Stimulated activated CD8-positive, alpha-beta memory T cell treated with anti-CD3 and anti-CD28 coated beads, Interleukin-4, amount 100 ng/mL, for 24 hours (primary cell): ENCODE results near the gene NRF1.

Source experiments
- DNase-seq: peaks from one replicate; pipeline ENCODE4 v3.0.0-alpha.2; 2020; ENCODE audit warnings: low read depth

The NRF1 gene

DNA sequence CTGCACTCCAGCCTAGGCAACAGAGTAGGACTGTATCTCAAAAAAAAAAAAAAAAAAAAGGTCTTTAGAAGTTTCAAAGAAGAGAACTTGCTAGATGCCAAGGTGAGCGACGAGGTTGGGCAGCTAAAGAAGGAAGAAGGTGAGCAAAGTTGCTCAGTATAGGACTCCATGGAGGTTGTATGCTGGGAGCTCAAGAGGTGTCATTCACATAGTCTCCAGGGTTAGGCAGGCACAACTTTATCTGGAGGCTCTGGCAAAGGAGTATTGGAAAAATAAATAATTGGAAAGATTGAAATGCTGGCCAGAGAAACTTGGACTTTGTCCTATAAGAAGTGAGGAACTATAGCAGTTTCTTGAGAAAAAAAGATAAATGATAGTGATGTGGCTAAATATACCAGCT is 74.5 kb downstream of the NRF1 start:
- no peak for DNase-seq

DNA sequence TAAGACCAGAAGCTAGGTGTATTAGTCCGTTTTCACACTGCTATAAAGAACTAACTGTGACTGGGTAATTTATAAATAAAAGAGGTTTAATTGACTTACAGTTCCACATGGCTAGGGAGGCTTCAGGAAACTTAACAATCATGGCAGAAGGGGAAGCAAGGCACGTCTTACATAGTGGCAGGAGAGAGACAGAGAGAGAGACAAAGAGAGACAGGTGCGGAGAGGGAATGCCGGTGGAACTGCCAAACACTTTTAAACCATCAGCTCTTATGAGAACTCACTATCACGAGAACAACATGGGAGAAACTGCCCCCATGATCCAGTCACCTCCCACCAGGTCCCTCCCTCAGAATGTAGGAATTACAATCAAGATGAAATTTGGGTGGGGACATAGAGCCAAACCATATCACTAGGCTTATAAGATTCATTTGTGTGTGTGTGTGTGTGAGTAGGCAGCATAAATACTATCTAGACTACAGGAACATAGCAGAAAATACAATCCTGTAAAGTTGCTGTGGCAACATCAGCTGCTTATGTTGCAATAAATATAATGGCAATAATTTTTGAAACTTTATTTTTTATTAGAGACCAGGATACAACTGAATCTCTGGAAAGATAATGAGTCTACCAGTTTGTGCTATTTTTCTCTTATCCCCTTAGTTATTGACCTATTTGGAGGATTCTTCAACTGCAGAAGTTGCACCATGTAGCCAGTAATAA is 77.1 kb downstream of the NRF1 start:
- no peak for DNase-seq

DNA sequence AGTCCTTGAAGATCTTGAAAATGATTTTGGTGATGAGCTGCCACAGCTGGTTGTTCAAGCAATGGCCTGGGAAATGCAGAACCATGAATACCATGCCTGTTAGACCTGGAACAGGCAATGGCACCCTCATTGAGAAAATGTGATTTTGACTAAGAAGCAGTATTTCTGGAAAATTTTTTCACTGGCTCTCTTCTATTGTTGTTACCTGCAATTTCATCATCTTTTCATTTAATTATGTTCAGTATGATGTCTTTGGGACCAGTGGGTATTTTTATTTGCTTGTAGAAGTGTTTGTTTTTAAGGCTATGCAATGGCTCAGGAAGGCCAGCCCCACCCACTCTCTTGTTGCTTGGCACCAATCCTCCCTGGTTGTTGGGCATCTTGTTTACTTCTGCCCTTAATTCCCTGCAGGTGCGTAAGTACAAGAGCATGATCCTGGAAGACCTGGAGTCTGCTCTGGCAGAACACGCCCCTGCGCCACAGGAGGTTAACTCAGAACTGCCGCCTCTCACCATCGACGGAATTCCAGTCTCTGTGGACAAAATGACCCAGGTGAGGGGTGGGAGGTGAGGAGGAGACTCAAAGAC is 78.6 kb downstream of the NRF1 start:
- DNase-seq = no peak

DNA sequence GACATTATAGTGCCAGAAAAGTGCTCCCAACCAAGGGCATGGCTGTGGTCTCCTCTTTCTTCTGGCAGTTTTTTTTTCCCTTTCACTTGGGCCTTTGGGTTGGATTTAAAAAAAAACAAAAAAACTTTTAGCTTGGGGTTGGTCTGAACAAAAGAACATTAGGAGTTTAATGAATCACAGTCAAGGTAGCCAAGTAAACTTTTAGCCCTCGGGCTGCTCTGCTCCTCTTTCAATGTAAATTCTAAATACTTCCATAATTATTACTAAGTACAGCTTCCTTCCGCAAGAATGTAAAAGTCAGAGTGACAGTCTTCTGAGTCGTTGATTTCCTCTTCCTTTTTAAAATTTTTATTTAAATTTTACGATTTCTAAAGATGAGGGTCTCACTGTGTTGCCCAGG is 79.2 kb downstream of the NRF1 start:
- no peak for DNase-seq

DNA sequence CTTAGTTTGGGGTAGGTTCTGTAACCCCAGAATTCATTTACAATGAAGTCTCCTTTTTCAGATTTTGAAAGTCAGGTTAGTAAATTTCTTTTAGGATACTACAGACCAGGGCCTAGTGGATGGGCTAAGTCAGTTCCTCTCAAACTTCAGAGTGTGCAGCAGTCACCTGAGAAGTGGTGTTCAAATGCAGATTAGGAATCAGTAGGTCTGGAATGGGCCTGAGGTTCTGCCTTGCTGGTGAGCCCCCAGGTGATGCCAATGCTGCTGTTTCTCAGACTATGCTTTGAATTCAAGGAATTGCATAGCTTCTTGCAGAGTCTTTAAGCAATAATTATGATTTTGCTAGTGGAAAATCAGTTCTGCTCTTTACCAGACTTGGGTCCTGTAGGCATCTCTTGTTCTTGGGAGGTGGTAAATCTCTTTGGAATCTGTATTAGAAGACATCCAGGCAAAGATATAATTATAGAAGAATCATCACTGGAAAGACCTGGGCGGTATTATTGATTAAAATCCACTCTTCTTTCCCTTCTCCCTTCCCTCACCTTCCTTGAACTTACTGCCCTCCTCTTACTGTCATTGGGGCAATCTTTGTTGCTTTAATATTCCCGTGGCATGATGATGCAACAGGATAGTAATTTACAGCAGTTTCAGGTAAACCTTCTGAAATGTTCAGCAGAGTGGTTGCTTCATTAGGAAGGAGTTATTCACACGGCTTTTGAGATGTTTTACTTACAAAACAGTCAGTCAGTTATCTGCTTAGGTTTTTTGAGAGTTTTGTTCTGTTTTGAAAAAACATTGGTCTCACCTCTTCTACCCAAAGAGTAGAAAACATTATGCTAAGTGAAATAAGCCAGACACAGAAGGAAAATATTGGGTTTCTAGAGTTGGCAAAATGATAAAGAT is 87.2 kb downstream of the NRF1 start:
- no peak for DNase-seq

DNA sequence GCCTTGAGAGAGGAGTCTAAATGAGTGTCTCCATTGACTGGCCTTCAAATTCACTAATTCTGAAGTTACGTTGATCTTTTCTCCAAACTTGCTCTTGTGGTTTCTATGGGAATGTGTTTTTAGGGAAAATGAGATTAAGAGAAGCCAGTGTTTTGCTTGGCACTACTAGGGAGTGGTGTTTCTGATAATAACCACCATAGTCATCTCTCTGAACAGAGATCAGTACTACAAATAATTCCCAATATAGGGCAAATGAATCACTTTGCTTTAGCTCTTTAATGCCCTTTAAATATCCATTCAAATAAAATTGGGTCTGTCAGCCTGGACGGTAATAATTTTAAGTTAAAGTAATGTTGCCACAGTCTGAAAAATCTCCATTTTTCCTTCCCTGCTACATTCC is 90.8 kb downstream of the NRF1 start:
- DNase-seq = no peak

DNA sequence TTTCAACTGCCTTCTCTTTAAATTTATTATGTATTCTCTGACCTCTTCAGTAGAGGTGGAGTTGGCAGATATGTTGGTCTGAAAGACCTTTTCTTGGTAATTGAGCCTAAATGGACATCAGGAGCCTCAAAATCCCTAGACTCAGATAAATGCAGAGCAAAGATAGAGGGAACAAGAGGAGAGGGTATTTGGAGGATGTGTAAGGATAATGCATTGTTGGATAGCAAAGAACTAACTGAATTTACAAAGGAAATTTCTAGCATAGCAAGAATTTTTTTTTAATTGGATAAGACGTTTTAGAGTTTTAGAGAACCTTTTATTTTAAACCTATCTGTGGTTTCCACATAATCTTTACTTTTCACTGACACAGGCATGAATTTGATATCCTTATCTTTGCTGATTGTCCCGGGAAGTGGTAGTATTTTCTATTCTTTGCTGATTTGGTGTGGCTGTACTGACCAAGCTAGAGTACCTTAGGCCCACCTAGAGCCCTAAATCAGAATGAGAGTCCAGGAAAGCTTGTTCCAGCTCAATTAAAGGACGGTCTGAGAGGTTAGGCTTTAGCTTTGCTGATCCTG is 91.3 kb downstream of the NRF1 start:
- DNase-seq = no peak

DNA sequence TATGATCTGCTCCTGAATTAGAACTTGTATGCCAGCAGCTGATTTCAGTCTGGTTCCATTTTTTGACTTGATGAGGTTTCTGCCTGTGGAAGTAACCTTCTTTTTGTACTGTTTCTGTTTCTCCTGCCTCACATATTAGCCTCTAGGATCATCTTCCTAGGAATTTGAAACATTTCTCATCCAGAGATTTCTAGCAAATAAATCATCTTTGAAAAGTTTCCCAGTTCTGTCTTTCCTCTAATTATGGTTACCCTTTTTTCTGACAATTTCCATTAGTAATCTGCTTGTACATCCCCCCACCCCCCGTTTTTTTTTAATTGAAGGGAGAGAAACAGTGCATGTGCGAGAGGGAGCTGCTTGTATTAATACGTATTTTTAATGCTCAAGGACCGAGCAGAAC is 92.2 kb downstream of the NRF1 start:
- no peak for DNase-seq

DNA sequence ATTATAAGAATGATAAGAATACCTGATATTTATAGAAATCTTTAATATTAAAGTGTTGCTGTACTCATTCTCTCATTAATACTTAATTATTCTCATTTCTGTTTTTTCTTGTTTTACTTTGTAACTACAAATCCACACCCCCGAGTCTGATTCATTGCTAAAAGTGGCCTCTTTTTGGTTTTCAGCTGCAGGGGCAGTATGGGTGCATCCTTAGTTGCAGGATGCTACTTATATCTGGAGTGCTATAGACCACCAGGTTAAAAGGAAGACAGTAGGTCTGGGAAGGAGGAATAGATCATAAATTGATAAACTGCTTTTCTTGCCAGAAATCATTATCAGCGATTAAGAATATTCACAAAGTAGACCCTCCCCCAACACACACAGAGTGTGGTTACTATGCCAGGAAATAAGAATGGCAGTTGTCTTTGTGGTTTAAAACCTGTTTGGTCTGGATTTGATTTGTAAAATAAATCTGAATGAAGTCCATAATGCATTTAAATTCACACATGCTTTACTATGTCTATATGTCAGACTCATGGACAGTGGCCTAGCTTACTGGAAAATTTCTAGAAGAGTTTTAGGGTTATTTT is 96.5 kb downstream of the NRF1 start:
- no peak for DNase-seq

DNA sequence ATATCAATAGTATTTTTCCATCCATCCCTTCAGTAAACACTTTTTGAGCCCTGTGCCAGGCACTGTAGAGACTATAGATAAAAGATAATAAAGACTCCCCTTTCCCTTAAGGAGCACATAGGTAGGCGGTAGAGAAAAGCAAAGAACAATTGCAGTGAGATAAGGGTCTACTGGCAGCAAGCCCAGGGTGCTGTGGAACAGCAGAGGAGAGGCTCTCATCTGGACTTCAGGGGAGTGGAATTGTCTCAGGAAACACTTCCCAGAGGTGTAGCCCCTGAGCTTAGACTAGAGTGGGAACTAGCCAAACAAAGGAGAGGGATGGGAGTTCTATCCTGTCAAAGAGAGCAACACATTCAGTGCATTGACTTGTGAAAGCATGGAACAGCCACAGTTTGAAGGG is 102.0 kb downstream of the NRF1 start:
- DNase-seq = no peak

DNA sequence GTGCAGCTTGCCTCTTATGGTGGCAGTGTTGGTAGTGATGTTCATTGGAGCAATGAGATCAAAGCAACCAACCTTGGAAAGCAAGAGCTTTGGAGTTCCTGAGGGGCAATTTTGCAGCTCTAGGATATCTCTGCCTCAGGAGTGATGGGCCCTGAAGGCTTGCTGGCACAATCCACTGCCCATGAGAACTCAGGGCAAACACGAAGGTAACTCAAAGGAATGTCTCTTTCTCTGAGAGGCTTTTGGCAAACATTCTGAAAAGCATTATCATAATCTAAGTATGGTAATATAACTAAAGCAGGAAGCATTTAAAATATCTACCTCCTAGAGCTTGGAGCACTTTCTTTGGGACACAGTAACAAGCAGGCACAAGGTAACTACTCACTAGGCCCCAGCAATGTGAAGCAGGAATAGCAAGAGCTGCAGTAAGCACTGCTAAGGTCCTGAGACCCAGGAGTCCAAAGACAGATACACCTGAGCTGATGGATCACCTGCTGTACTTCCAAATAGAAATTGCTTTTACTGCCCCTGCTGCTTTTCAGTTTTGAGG is 103.1 kb downstream of the NRF1 start:
- DNase-seq = no peak

DNA sequence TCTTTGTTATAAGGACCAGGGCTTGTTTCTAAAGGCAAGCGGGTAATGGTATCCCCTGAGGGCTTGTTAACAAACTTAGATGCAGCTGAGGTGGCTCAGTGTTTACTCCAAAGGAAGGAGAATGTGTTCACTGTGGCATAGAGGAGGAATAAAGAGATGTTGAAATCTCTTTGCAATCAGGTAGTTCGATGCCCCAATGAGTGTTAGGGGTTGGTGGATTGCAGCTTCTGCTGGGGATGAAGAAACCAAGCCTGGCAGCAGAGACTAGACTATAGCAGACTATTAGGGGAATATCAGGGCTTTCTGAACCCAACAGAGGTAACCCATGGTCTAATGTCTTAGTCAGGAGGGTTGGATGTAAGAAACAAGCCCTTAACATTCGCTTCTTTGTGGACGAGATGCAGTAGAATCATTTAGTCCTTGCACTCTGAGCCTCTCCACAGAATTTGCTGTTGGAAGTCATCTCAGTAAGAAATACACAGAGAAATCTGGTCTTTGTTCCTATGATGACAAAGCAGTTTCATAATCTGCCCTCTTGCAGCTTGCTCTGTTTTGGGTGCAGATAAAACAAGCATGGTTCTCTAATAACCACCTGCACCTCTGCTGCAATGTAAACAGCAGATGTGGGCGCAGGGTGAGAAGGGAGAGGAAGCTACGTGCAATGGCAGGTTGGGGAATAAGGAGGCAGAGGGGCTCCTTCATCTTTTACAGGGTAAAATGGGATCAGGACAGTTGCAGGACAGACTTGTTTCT is 108.6 kb downstream of the NRF1 start:
- DNase-seq = no peak

DNA sequence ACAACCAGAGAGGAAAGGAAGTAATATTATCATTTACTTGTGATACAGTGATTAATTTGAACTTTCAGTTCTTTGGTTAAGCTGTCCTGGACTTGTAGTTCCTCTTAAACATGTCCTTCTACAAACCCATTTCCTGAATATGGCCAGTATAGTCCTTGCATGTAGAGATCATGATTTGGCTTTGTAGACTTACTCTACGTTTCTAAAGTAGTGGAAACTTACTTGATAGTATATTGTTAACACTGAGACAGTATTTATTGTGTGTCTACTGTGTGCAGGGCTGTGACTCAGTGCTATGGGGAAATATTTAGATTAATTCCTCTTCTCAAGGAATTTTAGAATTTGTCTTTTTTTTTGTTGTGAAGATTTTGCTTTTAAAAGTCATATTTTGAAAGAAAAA is 109.5 kb downstream of the NRF1 start:
- DNase-seq = no peak

DNA sequence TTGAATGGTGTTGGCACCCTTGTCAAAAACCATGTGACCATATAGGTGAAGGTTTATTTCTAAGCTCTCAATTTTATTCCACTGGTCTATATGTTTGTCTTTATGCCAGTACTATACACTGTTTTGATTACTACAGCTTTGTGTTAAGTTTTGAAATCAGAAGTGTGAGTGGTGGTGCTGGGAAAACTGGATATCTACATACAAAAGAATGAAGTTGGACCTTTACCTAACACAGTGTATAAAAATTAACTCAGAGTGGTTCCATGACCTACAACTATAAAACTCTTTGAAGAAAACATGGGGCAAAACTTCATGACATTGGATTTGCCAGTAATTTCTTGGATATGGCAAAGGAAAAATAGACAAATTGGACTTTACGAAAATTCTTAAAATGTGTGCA is 112.2 kb downstream of the NRF1 start:
- no peak for DNase-seq

DNA sequence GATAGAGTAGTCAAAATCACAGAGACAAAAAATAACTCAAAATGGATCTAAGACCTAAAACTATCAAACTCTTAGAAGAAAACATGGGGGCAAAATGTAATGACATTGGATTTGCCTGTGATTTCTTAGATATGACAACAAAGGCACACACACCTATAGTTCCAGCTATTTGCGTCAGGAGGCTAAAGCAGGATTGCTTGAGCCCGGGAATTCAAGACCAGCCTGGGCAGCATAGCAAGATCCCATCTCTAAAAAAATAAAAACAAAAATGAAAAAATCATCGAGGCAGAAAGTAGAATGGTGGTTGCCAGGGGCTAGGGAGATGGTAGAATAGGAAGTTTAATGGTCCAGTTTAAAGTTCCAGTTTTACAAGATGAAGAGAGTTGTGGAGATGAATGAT is 113.3 kb downstream of the NRF1 start:
- no peak for DNase-seq

DNA sequence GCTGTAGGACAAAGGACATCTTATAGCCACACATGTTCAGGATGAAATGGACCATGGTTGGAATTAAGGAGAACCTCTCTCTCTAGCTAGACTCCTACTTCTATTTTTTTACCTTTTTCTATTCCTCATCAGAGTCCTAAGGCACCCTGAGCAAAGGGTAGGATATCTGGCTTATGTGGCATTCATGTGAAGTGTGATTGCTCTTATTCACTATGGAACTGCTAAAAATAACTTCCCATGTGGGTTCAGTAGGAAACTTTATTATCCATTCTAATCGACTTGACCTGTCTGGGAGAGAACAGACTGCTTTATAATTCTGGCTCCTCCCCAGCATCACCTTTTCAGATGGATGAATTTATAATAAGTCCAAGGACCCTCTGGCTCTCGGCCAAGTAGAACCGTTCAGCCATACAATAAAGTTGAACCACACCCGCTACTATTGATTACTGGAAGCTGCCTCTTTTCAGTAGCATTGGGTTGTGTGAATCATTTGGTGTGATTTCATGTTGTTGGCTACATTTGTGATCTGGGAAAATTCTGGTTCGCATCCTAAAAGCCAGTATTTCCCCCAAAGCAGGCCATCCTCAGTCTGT is 117.5 kb downstream of the NRF1 start:
- DNase-seq = no peak

DNA sequence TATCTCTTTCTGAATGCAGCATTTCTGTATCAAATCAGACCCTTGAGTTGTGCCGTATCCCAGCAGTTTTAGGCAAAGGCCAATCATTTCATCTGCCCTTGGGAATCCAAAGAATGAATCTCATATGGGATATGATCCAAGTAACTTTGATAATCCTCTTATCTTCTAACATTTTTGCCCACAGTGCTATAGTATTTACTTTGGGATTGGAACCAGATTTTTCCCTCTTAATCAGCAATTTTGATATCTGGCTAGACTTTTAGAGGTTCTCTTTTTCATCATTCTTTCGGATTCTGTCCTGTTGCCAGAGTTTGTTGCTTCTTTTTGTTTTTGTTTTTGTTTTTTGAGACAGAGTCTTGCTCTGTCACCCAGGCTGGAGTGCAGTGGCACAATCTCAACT is 118.0 kb downstream of the NRF1 start:
- no peak for DNase-seq

DNA sequence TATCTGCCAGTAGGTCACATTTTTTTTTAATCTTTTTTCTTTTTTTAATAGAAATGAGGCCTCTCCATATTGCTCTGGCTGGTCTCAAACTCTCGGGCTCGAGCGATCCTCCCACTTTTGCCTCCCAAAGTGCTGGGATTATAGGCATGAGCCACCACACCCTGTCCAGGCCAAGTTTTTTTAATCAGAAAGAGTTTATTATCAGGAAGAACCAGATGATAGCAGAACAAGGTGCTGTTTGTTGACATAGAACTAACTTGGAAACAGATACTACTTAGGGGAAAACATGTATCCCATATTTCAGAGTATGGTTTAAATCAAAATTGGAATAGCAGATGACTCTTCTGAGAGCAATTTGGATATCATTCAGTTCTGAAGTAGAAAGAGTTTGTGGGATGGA is 118.6 kb downstream of the NRF1 start:
- no peak for DNase-seq

DNA sequence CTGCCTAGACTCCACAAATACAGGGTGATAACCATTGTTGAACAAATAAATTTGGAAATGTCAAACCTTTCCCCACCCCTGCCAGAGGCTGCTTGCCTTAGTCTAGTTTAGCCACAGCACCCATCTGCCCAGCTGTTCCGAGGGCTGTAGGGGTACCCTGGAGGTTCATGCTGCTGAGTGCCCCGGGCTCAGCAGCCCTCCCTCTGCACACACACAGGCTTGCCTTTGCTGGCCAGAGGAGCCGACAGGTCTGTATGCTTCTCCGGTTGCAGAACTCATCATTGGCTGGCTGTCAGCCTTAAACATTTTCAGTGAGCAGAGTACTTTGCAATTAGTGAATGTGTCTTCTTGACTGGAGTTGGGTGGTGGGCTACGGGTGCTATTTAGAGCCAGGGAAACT is 122.9 kb downstream of the NRF1 start:
- DNase-seq = no peak

DNA sequence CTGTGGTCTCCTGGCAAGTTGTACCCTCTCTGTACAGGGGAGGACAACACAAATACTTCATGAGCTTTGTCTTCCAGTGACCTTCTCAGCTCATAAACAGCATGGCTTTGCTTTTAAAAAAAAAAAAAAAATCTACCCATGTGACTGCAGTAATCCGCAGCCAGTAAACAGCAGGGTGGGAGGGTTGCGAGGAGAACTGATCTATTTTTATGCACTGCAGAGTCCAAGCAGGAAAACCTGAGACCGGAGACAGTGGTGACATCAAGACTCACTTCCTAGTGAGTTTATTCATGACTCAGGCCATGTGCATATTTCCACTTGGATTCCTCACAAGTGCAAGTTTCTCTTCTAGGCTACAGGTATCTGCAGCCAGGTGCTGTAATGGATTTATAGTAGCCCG is 127.9 kb downstream of the NRF1 start:
- no peak for DNase-seq
